ENCODE data around the gene RIMBP2.

Gene RIMBP2

DNA sequence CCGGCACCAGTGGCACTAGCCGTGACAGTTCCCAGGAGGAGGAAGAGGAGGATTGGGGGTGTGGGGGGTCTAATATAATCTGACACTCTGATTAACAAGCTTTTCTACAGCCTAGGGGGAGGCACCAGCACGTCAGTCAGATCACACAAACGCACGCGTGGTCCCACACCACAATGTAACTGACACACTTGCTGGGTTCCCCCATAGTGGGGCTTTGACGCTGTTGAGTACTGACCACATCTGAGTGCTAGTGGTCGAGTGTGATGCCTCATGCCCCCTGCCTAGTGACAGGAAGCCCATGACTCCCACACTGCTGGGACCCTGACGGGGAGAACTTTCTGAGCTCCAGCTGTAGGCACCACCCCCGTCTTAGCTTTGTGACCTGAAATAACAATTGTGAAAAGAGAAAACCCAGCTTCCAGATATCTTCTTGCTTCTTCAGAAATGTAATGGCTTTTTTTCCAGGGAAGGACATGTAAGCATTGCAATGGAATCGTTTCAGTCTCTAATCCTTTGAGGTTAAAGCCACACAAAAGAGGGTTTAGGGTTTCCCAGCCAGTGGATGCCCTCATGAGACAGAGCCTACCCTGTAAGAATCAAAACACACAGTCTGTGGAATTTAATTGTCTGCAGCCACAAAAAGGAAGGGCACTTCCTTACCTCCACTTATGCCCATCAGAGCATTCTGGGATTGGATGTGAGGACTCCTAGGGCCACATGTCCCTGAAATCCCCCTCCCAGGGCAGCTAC is 194.5 kb downstream of the RIMBP2 start:
- Histone ChIP-seq H3K4me3 (ENCODE audit: extremely low read depth, insufficient read depth, low read length, poor library complexity, severe bottlenecking) (no peak overlapping the region), H3K9me3 (ENCODE audit: control insufficient read depth, low read length) (no peaks in the 10 kb centered on the region), H3K36me3 (ENCODE audit: control insufficient read depth, insufficient read depth, low read length) (no peaks in the 10 kb centered on the region), H3K27ac (ENCODE audit: low read depth, low read length, severe bottlenecking) (no peak overlapping the region), H3K4me1 (ENCODE audit: control insufficient read depth, insufficient read depth, low read length, poor library complexity, severe bottlenecking) (no peaks in the 10 kb centered on the region)
- WGBS, 2 experiments (ENCODE audit: insufficient coverage in 2 of 2) = 91 to 92% methylated on average over 9 to 10 of the region's 11 CpGs

- no peak overlapping the region for H3K4me3 ChIP-seq (ENCODE audit: extremely low read depth, insufficient read depth, low read length, poor library complexity, severe bottlenecking)
- 65 to 93% methylated on average over 2 to 3 of the region's 3 CpGs for WGBS, 2 experiments (ENCODE audit: insufficient coverage in 2 of 2)
- no peaks in the 10 kb centered on the region for H3K4me1 ChIP-seq (ENCODE audit: control insufficient read depth, insufficient read depth, low read length, poor library complexity, severe bottlenecking)
- H3K9me3 ChIP-seq (ENCODE audit: control insufficient read depth, low read length) = no peaks in the 10 kb centered on the region
- no peaks in the 10 kb centered on the region for H3K36me3 ChIP-seq (ENCODE audit: control insufficient read depth, insufficient read depth, low read length)
- no peak overlapping the region for H3K27ac ChIP-seq (ENCODE audit: low read depth, low read length, severe bottlenecking)
These were observed 195.3 kb downstream of the RIMBP2 start for GRCh38 chr12:130520784-130521183.

- Histone ChIP-seq H3K4me3 (ENCODE audit: extremely low read depth, insufficient read depth, low read length, poor library complexity, severe bottlenecking) (no peak overlapping the region), H3K27ac (ENCODE audit: low read depth, low read length, severe bottlenecking) (no peak overlapping the region)
- WGBS, 2 experiments (ENCODE audit: insufficient coverage in 2 of 2) = 100% methylated on average over 1 to 3 of the region's 3 CpGs
These were observed 198.5 kb downstream of the RIMBP2 start for GRCh38 chr12:130517588-130517987.

GRCh38 chr12:130514149-130514551 is 201.9 kb downstream of the RIMBP2 start:
- no peaks in the 10 kb centered on the region for H3K9me3 ChIP-seq (ENCODE audit: control insufficient read depth, low read length)

More at GRCh38 chr12:130517588-130517987, 198.5 kb downstream of the RIMBP2 start:
- Histone ChIP-seq H3K36me3 (ENCODE audit: control insufficient read depth, insufficient read depth, low read length) (no peaks in the 10 kb centered on the region), H3K9me3 (ENCODE audit: control insufficient read depth, low read length) (no peaks in the 10 kb centered on the region), H3K4me1 (ENCODE audit: control insufficient read depth, insufficient read depth, low read length, poor library complexity, severe bottlenecking) (peaks cover 4% of the 10 kb centered on the region)

GRCh38 chr12:130513556-130513955 is 202.5 kb downstream of the RIMBP2 start:
- Histone ChIP-seq H3K36me3 (ENCODE audit: control insufficient read depth, insufficient read depth, low read length) (no peaks in the 10 kb centered on the region), H3K4me3 (ENCODE audit: extremely low read depth, insufficient read depth, low read length, poor library complexity, severe bottlenecking) (no peak overlapping the region), H3K9me3 (ENCODE audit: control insufficient read depth, low read length) (no peaks in the 10 kb centered on the region), H3K27ac (ENCODE audit: low read depth, low read length, severe bottlenecking) (no peak overlapping the region), H3K4me1 (ENCODE audit: control insufficient read depth, insufficient read depth, low read length, poor library complexity, severe bottlenecking) (peaks cover 4% of the 10 kb centered on the region)
- 83 to 87% methylated on average over 2 of the region's 2 CpGs for WGBS, 2 experiments (ENCODE audit: insufficient coverage in 2 of 2)

More at GRCh38 chr12:130514149-130514551, 201.9 kb downstream of the RIMBP2 start:
- H3K27ac ChIP-seq (ENCODE audit: low read depth, low read length, severe bottlenecking) = no peak overlapping the region
- H3K4me1 ChIP-seq (ENCODE audit: control insufficient read depth, insufficient read depth, low read length, poor library complexity, severe bottlenecking) = peaks cover 4% of the 10 kb centered on the region
- 12 to 23% methylated on average over 4 to 5 of the region's 5 CpGs for WGBS, 2 experiments (ENCODE audit: insufficient coverage in 2 of 2)
- no peaks in the 10 kb centered on the region for H3K36me3 ChIP-seq (ENCODE audit: control insufficient read depth, insufficient read depth, low read length)
- no peak overlapping the region for H3K4me3 ChIP-seq (ENCODE audit: extremely low read depth, insufficient read depth, low read length, poor library complexity, severe bottlenecking)

DNA sequence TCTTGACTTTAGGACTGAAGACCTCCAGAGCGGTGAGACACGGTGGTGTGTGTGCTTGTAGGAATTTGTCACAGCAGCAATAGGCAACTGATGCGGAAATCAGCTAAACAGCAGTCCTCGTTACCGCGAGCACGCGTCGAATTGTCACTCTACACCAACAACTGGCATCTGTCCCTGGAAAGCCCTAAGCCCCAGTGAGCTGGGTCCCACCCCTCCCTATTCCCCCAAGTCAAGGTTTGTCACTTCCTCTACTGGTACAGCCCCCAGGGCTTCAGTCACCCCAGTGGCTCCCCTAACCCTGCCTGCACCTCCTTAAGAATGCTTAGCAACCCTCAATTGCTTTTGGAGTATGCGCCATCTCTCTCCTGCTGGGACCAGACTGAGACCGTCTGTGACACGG is 204.8 kb downstream of the RIMBP2 start:
- WGBS, 2 experiments (ENCODE audit: insufficient coverage in 2 of 2) = 89 to 95% methylated on average over 11 to 12 of the region's 12 CpGs
- no peak overlapping the region for H3K27ac ChIP-seq (ENCODE audit: low read depth, low read length, severe bottlenecking)
- H3K4me1 ChIP-seq (ENCODE audit: control insufficient read depth, insufficient read depth, low read length, poor library complexity, severe bottlenecking) = peaks cover 4% of the 10 kb centered on the region
- no peaks in the 10 kb centered on the region for H3K36me3 ChIP-seq (ENCODE audit: control insufficient read depth, insufficient read depth, low read length)
- no peak overlapping the region for H3K4me3 ChIP-seq (ENCODE audit: extremely low read depth, insufficient read depth, low read length, poor library complexity, severe bottlenecking)
- H3K9me3 ChIP-seq (ENCODE audit: control insufficient read depth, low read length) = no peaks in the 10 kb centered on the region

- Histone ChIP-seq H3K4me1 (ENCODE audit: control insufficient read depth, insufficient read depth, low read length, poor library complexity, severe bottlenecking) (peaks cover 4% of the 10 kb centered on the region), H3K36me3 (ENCODE audit: control insufficient read depth, insufficient read depth, low read length) (no peaks in the 10 kb centered on the region), H3K9me3 (ENCODE audit: control insufficient read depth, low read length) (no peaks in the 10 kb centered on the region), H3K4me3 (ENCODE audit: extremely low read depth, insufficient read depth, low read length, poor library complexity, severe bottlenecking) (no peak overlapping the region), H3K27ac (ENCODE audit: low read depth, low read length, severe bottlenecking) (no peak overlapping the region)
- 86 to 88% methylated on average over 2 of the region's 5 CpGs for WGBS, 2 experiments (ENCODE audit: insufficient coverage in 2 of 2)
These were observed 206.6 kb downstream of the RIMBP2 start for GRCh38 chr12:130509454-130509853.

DNA sequence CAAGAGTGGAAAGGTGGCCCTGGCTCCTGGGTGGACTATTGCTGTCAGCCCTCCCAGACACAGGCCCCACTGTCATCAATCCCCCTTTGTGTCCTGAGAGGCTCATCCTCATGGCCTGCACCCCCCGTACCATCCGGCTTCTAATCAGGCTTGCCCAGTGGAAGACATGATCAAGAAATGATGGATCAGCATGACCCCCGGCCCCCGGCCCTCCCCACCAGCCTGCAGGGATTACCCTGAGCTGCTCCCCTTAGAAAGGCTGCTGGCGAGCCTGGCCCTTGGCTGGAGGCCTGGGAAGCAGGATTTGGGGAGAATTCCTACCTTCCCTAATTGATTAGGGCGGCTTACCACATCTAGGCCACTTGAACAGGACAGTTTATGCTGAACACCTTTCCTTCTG is 207.3 kb downstream of the RIMBP2 start:
- Histone ChIP-seq H3K9me3 (ENCODE audit: control insufficient read depth, low read length) (no peaks in the 10 kb centered on the region), H3K4me1 (ENCODE audit: control insufficient read depth, insufficient read depth, low read length, poor library complexity, severe bottlenecking) (peaks cover 2% of the 10 kb centered on the region), H3K36me3 (ENCODE audit: control insufficient read depth, insufficient read depth, low read length) (no peaks in the 10 kb centered on the region), H3K27ac (ENCODE audit: low read depth, low read length, severe bottlenecking) (no peak overlapping the region), H3K4me3 (ENCODE audit: extremely low read depth, insufficient read depth, low read length, poor library complexity, severe bottlenecking) (no peak overlapping the region)
- 86 to 93% methylated on average over 3 to 4 of the region's 6 CpGs for WGBS, 2 experiments (ENCODE audit: insufficient coverage in 2 of 2)

DNA sequence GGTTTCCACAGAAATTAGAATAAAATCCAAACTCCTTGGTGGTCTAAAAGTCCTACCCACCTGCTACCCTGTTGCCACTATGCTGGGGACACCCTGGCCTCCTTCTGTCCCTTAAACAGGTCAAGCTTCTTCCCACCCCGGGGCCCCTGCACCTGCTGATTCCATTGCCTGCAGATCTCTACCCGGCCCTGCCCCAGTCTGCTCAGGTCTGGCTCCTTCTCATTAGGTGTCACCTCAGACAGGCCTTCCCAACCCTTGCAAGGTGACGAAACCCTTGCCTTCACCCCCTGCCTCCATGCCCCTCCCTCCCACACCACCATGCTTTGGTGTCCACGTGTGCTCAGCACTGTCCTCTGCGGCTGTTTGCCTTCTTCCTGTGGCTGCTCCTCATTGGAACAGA is 207.8 kb downstream of the RIMBP2 start:
- Histone ChIP-seq H3K27ac (ENCODE audit: low read depth, low read length, severe bottlenecking) (no peak overlapping the region), H3K4me1 (ENCODE audit: control insufficient read depth, insufficient read depth, low read length, poor library complexity, severe bottlenecking) (no peaks in the 10 kb centered on the region), H3K4me3 (ENCODE audit: extremely low read depth, insufficient read depth, low read length, poor library complexity, severe bottlenecking) (no peak overlapping the region), H3K36me3 (ENCODE audit: control insufficient read depth, insufficient read depth, low read length) (no peaks in the 10 kb centered on the region), H3K9me3 (ENCODE audit: control insufficient read depth, low read length) (no peaks in the 10 kb centered on the region)
- WGBS, 2 experiments (ENCODE audit: insufficient coverage in 2 of 2) = 82 to 88% methylated on average over 5 of the region's 5 CpGs

GRCh38 chr12:130506844-130507243 is 209.3 kb downstream of the RIMBP2 start:
- H3K9me3 ChIP-seq (ENCODE audit: control insufficient read depth, low read length) = no peaks in the 10 kb centered on the region
- no peak overlapping the region for H3K4me3 ChIP-seq (ENCODE audit: extremely low read depth, insufficient read depth, low read length, poor library complexity, severe bottlenecking)
- H3K27ac ChIP-seq (ENCODE audit: low read depth, low read length, severe bottlenecking) = no peak overlapping the region
- H3K4me1 ChIP-seq (ENCODE audit: control insufficient read depth, insufficient read depth, low read length, poor library complexity, severe bottlenecking) = no peaks in the 10 kb centered on the region
- WGBS, 2 experiments (ENCODE audit: insufficient coverage in 2 of 2) = 77 to 91% methylated on average over 3 of the region's 4 CpGs
- no peaks in the 10 kb centered on the region for H3K36me3 ChIP-seq (ENCODE audit: control insufficient read depth, insufficient read depth, low read length)

- no peaks in the 10 kb centered on the region for H3K4me1 ChIP-seq (ENCODE audit: control insufficient read depth, insufficient read depth, low read length, poor library complexity, severe bottlenecking)
- 86 to 88% methylated on average over 4 of the region's 5 CpGs for WGBS, 2 experiments (ENCODE audit: insufficient coverage in 2 of 2)
- no peak overlapping the region for H3K27ac ChIP-seq (ENCODE audit: low read depth, low read length, severe bottlenecking)
These were observed 211.3 kb downstream of the RIMBP2 start for GRCh38 chr12:130504840-130505175.

More at GRCh38 chr12:130504840-130505175, 211.3 kb downstream of the RIMBP2 start:
- no peak overlapping the region for H3K4me3 ChIP-seq (ENCODE audit: extremely low read depth, insufficient read depth, low read length, poor library complexity, severe bottlenecking)
- no peaks in the 10 kb centered on the region for H3K9me3 ChIP-seq (ENCODE audit: control insufficient read depth, low read length)
- no peaks in the 10 kb centered on the region for H3K36me3 ChIP-seq (ENCODE audit: control insufficient read depth, insufficient read depth, low read length)
